ENCODE measurements around the gene PPOX. TPM values are rescaled to one million over a fixed set of nuclear protein-coding genes. Genes with fewer than 3 reads are reported as not detected.
A peak's percentile ranks its signal among the peaks of the same experiment; 100 is the strongest.

PPOX gene
- total and polyA plus RNA-seq, 4 experiments from 2014 or later, result 16.3 to 69.8 (median 42.5) TPM

DNA sequence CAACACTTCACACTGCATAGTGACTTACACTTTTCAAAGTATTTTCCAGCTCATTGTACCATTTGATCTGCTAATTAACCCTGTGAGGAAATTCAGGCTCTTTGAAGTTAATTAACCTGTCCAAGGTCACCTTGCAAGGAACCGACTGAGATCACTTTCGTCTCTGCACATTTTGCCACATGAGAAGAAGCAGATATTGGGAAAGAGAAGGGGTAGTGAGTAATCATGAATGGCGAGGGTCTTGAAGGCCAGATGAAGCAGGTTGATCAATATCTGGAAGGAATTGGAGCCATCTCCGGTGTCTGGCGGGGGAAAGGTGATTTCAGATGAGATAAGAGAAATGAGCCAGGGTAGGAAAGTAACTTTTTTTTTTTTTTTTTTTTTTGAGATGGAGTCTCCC, 53.8 kb downstream of the PPOX start:
- intact Hi-C loops (cut with micrococcal nuclease), result loop anchor here (10.0 kb wide), 1 partner anchor 525 kb away; the partner anchor contains the start of gene DUSP12
- Histone ChIP-seq H3K27me3 (ENCODE audit: insufficient read depth, low read length) (no peaks in the 10 kb centered on the region), H3K4me1 (ENCODE audit: insufficient read depth, low read length) (peaks cover 14% of the 10 kb centered on the region), H3K27ac (ENCODE audit: low read depth, low read length) (no peak overlapping the region), H3K36me3 (ENCODE audit: insufficient read depth, low read length) (no peaks in the 10 kb centered on the region), H3K4me3 (ENCODE audit: low read length in 2 of 2) (no peak overlapping the region), H3K9me3 (ENCODE audit: control insufficient read depth in 1 of 2, low read length in 2 of 2) (no peaks in the 10 kb centered on the region)
- no peak for DNase-seq
- H3K36me3 Mint-ChIP-seq, result peaks cover 0 to 3% of the 10 kb centered on the region in 2 donors
- no peak overlapping the region for H3K4me3 Mint-ChIP-seq
- H3K9me3 Mint-ChIP-seq, result no peaks in the 10 kb centered on the region
- peaks cover 13 to 36% (median 26%) of the 10 kb centered on the region in 4 donors for H3K4me1 Mint-ChIP-seq
- ChIA-PET CTCF (ENCODE audit: partially characterized antibody) (interaction anchor here (0.6 to 13.2 kb wide), 11 partner anchors 9 to 165 kb away, joined by 3 to 245 read pairs (median 7); partner anchors contain the start of genes ADAMTS4, PPOX and SDHC), POLR2A (ENCODE audit: partially characterized antibody) (interaction anchor here (1.2 to 4.3 kb wide), 3 partner anchors 18 to 54 kb away, joined by 4 to 27 read pairs (median 4); partner anchors contain the start of genes NDUFS2 and PPOX)
- no peaks in the 10 kb centered on the region for H3K27me3 Mint-ChIP-seq
- peak overlapping the region in 1 of 7 donors; percentile 8 for H3K27ac Mint-ChIP-seq

Other genes starting within 250 kb of the PPOX start
- not detected for gene ITLN2, start 211.6 kb upstream of the PPOX start, total RNA-seq
- gene ITLN2, start 211.6 kb upstream of the PPOX start, polyA plus RNA-seq, result not detected
- gene F11R, start 145.3 kb upstream of the PPOX start, total RNA-seq, result 10 to 100 TPM; 19.3 to 27.1 TPM
- 10 to 100 TPM; 15.9 to 33.2 TPM for gene F11R, start 145.3 kb upstream of the PPOX start, polyA plus RNA-seq
- 10 to 100 TPM; 92.0 to 93.1 TPM for gene TSTD1, start 127.5 kb upstream of the PPOX start, total RNA-seq
- gene TSTD1, start 127.5 kb upstream of the PPOX start, polyA plus RNA-seq, result 100 to 1,000 TPM; 264 to 411 TPM
- gene USF1, start 120.4 kb upstream of the PPOX start, total RNA-seq, result 100 to 1,000 TPM; 101 to 102 TPM
- 1 to 10 TPM; 1.4 to 5.9 TPM for gene USF1, start 120.4 kb upstream of the PPOX start, polyA plus RNA-seq
- gene ARHGAP30, start 96.5 kb upstream of the PPOX start, total RNA-seq, result 100 to 1,000 TPM; 222 to 226 TPM
- gene ARHGAP30, start 96.5 kb upstream of the PPOX start, polyA plus RNA-seq, result 100 to 1,000 TPM in 1 of 2 donors, 10 to 100 TPM in 1; 63.4 to 213 TPM
- gene NECTIN4, start 76.9 kb upstream of the PPOX start, total RNA-seq, result not detected
- not detected for gene NECTIN4, start 76.9 kb upstream of the PPOX start, polyA plus RNA-seq
- under 1 TPM; 0.52 to 0.53 TPM for gene KLHDC9, start 68.1 kb upstream of the PPOX start, total RNA-seq
- gene KLHDC9, start 68.1 kb upstream of the PPOX start, polyA plus RNA-seq, result 1 to 10 TPM in 1 of 2 donors, under 1 TPM in 1; 0.68 to 2.4 TPM
- 10 to 100 TPM; 40.8 to 41.0 TPM for gene PFDN2, start 48.4 kb upstream of the PPOX start, total RNA-seq
- gene PFDN2, start 48.4 kb upstream of the PPOX start, polyA plus RNA-seq, result 10 to 100 TPM; 70.9 to 89.1 TPM
- 10 to 100 TPM; 49.0 to 50.5 TPM for gene NIT1, start 48.3 kb upstream of the PPOX start, total RNA-seq
- 10 to 100 TPM; 17.5 to 21.4 TPM for gene NIT1, start 48.3 kb upstream of the PPOX start, polyA plus RNA-seq
- gene DEDD, start 33.8 kb upstream of the PPOX start, total RNA-seq, result 10 to 100 TPM; 39.1 to 41.4 TPM
- gene DEDD, start 33.8 kb upstream of the PPOX start, polyA plus RNA-seq, result 10 to 100 TPM; 40.7 to 42.0 TPM
- gene UFC1, start 12.4 kb upstream of the PPOX start, total RNA-seq, result 10 to 100 TPM; 87.2 to 87.4 TPM
- gene UFC1, start 12.4 kb upstream of the PPOX start, polyA plus RNA-seq, result 100 to 1,000 TPM; 146 to 176 TPM
- 10 to 100 TPM; 62.0 to 63.6 TPM for gene USP21, start 6.9 kb upstream of the PPOX start, total RNA-seq
- gene USP21, start 6.9 kb upstream of the PPOX start, polyA plus RNA-seq, result 10 to 100 TPM; 15.5 to 30.6 TPM
- 10 to 100 TPM; 64.6 to 71.5 TPM for gene B4GALT3, start 11.1 kb downstream of the PPOX start, total RNA-seq
- 10 to 100 TPM; 55.9 to 60.5 TPM for gene B4GALT3, start 11.1 kb downstream of the PPOX start, polyA plus RNA-seq
- gene ADAMTS4, start 32.6 kb downstream of the PPOX start, total RNA-seq, result 1 to 10 TPM; 1.4 to 2.4 TPM
- gene ADAMTS4, start 32.6 kb downstream of the PPOX start, polyA plus RNA-seq, result under 1 TPM in 1 of 2 donors, not detected in 1; 0.07 TPM
- 100 to 1,000 TPM in 1 of 2 experiments, 10 to 100 TPM in 1; 89.9 to 100 TPM for gene NDUFS2, start 35.9 kb downstream of the PPOX start, total RNA-seq
- 100 to 1,000 TPM in 1 of 2 donors, 10 to 100 TPM in 1; 90.1 to 112 TPM for gene NDUFS2, start 35.9 kb downstream of the PPOX start, polyA plus RNA-seq
- 10 to 100 TPM in 1 of 2 experiments, 1 to 10 TPM in 1; 9.9 to 10.5 TPM for gene FCER1G, start 48.9 kb downstream of the PPOX start, total RNA-seq
- 1 to 10 TPM; 2.1 to 2.8 TPM for gene FCER1G, start 48.9 kb downstream of the PPOX start, polyA plus RNA-seq
- not detected for gene APOA2, start 57.2 kb downstream of the PPOX start, total RNA-seq
- not detected for gene APOA2, start 57.2 kb downstream of the PPOX start, polyA plus RNA-seq
- gene TOMM40L, start 59.6 kb downstream of the PPOX start, total RNA-seq, result 1 to 10 TPM; 8.2 to 8.8 TPM
- gene TOMM40L, start 59.6 kb downstream of the PPOX start, polyA plus RNA-seq, result 1 to 10 TPM; 2.9 to 6.9 TPM
- gene NR1I3, start 71.8 kb downstream of the PPOX start, total RNA-seq, result not detected
- gene NR1I3, start 71.8 kb downstream of the PPOX start, polyA plus RNA-seq, result under 1 TPM in 1 of 2 donors, not detected in 1; 0.13 TPM
- not detected for gene PCP4L1, start 92.3 kb downstream of the PPOX start, total RNA-seq
- not detected for gene PCP4L1, start 92.3 kb downstream of the PPOX start, polyA plus RNA-seq
- gene MPZ, start 143.5 kb downstream of the PPOX start, total RNA-seq, result 10 to 100 TPM; 11.1 to 11.9 TPM
- gene MPZ, start 143.5 kb downstream of the PPOX start, polyA plus RNA-seq, result under 1 TPM in 1 of 2 donors, not detected in 1; 0.14 TPM
- gene SDHC, start 148.0 kb downstream of the PPOX start, total RNA-seq, result 100 to 1,000 TPM; 106 to 108 TPM
- gene SDHC, start 148.0 kb downstream of the PPOX start, polyA plus RNA-seq, result 100 to 1,000 TPM; 183 to 296 TPM
- not detected for gene CFAP126, start 201.4 kb downstream of the PPOX start, total RNA-seq
- not detected for gene CFAP126, start 201.4 kb downstream of the PPOX start, polyA plus RNA-seq